NCI-H226 (cell line): ENCODE data around the gene ZG16B.
A peak's percentile ranks its signal among the peaks of the same experiment; 100 is the strongest.

Experiments
- DNase-seq: peaks from one replicate; pipeline ENCODE4 v3.0.0-alpha.2; 2015

Gene ZG16B

GRCh38 chr16:2871926-2872325, 41.8 kb downstream of the ZG16B start:
- DNase-seq, result no peak

GRCh38 chr16:2874032-2874911, 44.2 kb downstream of the ZG16B start:
- no peak for DNase-seq

GRCh38 chr16:2874912-2875362, 44.8 kb downstream of the ZG16B start:
- DNase-seq, result peak; percentile 53

- no peak for DNase-seq
These were observed 49.9 kb downstream of the ZG16B start for GRCh38 chr16:2879854-2880508.
